ENCODE results near the gene TWF2.

DNA sequence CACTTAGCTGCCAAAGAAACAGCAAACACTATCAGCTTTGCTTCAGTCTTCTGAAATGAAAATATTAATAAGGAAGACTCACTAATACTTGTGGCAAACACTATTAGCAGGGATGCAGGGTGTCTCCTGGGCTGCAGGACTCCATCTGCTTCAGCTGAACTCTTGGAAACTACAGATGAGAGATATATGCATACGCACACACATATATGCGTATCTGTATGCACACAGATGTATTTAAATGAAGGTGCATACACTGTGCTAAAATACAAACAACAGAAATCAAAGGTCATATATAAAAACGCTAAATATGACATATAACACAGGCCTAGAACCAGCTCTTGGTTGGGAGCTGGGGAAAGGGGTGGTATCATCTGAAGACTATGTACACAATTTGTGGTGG is 17.2 kb upstream of the TWF2 start:
- TF ChIP-seq CTCF (IDR thresholded peaks at IDR 0.05; ENCODE audit: insufficient read depth, low read length, poor library complexity, severe bottlenecking), result no peak
- TF ChIP-seq EZH2phosphoT487 (conservative IDR thresholded peaks at IDR 0.05; ENCODE audit: low read length), result no peak
